Stimulated activated naive CD8-positive, alpha-beta T cell treated with anti-CD3 and anti-CD28 coated beads, Interleukin-15, amount 100 ng/mL, for 72 hours (primary cell): Measurements from ENCODE around the gene SMYD3.

Experiments used
- ATAC-seq: fragments of 150-1000 bp; cut with Tn5 transposase; 2 replicates; pipeline ENCODE4 v1.10.0; 2021; ENCODE audit warnings: mild to moderate bottlenecking, moderate library complexity
- DNase-seq, 2 donors: peaks; one replicate each; pipeline ENCODE4 v3.0.0; 2021 to 2022
- H3K27ac Mint-ChIP-seq, 2 donors: one replicate each; pipeline ENCODE4 v1.8.0; 2022; ENCODE audit warnings: mild to moderate bottlenecking in 2 of 2, mixed read lengths in 2 of 2, moderate library complexity in 2 of 2
- H3K27me3 Mint-ChIP-seq: one replicate; pipeline ENCODE4 v1.8.0; 2022; ENCODE audit warnings: mixed read lengths
- H3K4me1 Mint-ChIP-seq: one replicate; pipeline ENCODE4 v1.8.0; 2022; ENCODE audit warnings: mild to moderate bottlenecking, mixed read lengths
- H3K4me3 Mint-ChIP-seq, 2 donors: one replicate each; pipeline ENCODE4 v1.8.0; 2022; ENCODE audit warnings: mild to moderate bottlenecking in 2 of 2, mixed read lengths in 2 of 2, moderate library complexity in 1 of 2
- H3K9me3 Mint-ChIP-seq, 2 donors: one replicate each; pipeline ENCODE4 v1.8.0; 2022; ENCODE audit warnings: mixed read lengths in 2 of 2

Gene SMYD3

GRCh38 chr1:245937316-245938045 lies 569.6 kb downstream of the SMYD3 start:
- ATAC-seq (no peak), DNase-seq (no peak)
- Mint-ChIP-seq H3K27ac (peak overlapping the region in 1 of 2 donors; percentile 12), H3K27me3 (no peaks in the 10 kb centered on the region), H3K4me1 (peaks cover 14% of the 10 kb centered on the region), H3K9me3 (no peaks in the 10 kb centered on the region), H3K4me3 (no peak overlapping the region)

- Mint-ChIP-seq H3K27me3 (no peaks in the 10 kb centered on the region), H3K9me3 (no peaks in the 10 kb centered on the region), H3K4me3 (no peak overlapping the region), H3K4me1 (no peaks in the 10 kb centered on the region), H3K27ac (no peak overlapping the region)
- ATAC-seq (no peak), DNase-seq (no peak)
Observed at GRCh38 chr1:245934409-245934808, 572.7 kb downstream of the SMYD3 start.

- Mint-ChIP-seq H3K4me1 (no peaks in the 10 kb centered on the region), H3K27me3 (no peaks in the 10 kb centered on the region), H3K27ac (no peak overlapping the region), H3K4me3 (no peak overlapping the region), H3K9me3 (no peaks in the 10 kb centered on the region)
- ATAC-seq (no peak), DNase-seq (no peak)
Observed at GRCh38 chr1:245933431-245934045, 573.5 kb downstream of the SMYD3 start.

GRCh38 chr1:245932302-245932972 lies 574.6 kb downstream of the SMYD3 start:
- Mint-ChIP-seq H3K9me3 (no peaks in the 10 kb centered on the region), H3K27me3 (no peaks in the 10 kb centered on the region)

GRCh38 chr1:245931450-245931849 lies 575.6 kb downstream of the SMYD3 start:
- no peak for DNase-seq
- Mint-ChIP-seq H3K27ac (no peak overlapping the region), H3K4me1 (no peaks in the 10 kb centered on the region), H3K27me3 (no peaks in the 10 kb centered on the region), H3K9me3 (no peaks in the 10 kb centered on the region), H3K4me3 (no peak overlapping the region)
- no peak for ATAC-seq

More at GRCh38 chr1:245932302-245932972, 574.6 kb downstream of the SMYD3 start:
- Mint-ChIP-seq H3K4me3 (no peak overlapping the region), H3K27ac (no peak overlapping the region), H3K4me1 (no peaks in the 10 kb centered on the region)
- ATAC-seq (no peak), DNase-seq (no peak)

GRCh38 chr1:245929224-245929623 lies 577.9 kb downstream of the SMYD3 start:
- no peak for DNase-seq
- no peaks in the 10 kb centered on the region for H3K9me3 Mint-ChIP-seq
- ATAC-seq = no peak
- H3K4me3 Mint-ChIP-seq = no peak overlapping the region
- H3K27me3 Mint-ChIP-seq = no peaks in the 10 kb centered on the region
- no peaks in the 10 kb centered on the region for H3K4me1 Mint-ChIP-seq
- no peak overlapping the region for H3K27ac Mint-ChIP-seq

GRCh38 chr1:245926888-245927287 lies 580.2 kb downstream of the SMYD3 start:
- Mint-ChIP-seq H3K9me3 (peaks cover 0 to 4% of the 10 kb centered on the region in 2 donors), H3K27me3 (no peaks in the 10 kb centered on the region), H3K4me1 (no peaks in the 10 kb centered on the region), H3K27ac (no peak overlapping the region), H3K4me3 (no peak overlapping the region)
- DNase-seq (no peak), ATAC-seq (no peak)

- H3K9me3 Mint-ChIP-seq = peaks cover 0 to 4% of the 10 kb centered on the region in 2 donors
- no peak overlapping the region for H3K4me3 Mint-ChIP-seq
- H3K27ac Mint-ChIP-seq = no peak overlapping the region
- ATAC-seq = no peak
- no peaks in the 10 kb centered on the region for H3K27me3 Mint-ChIP-seq
- no peaks in the 10 kb centered on the region for H3K4me1 Mint-ChIP-seq
- no peak for DNase-seq
Observed at GRCh38 chr1:245923215-245923614, 583.9 kb downstream of the SMYD3 start.

- ATAC-seq = no peak
- no peak overlapping the region for H3K27ac Mint-ChIP-seq
- H3K4me1 Mint-ChIP-seq = no peaks in the 10 kb centered on the region
- H3K27me3 Mint-ChIP-seq = no peaks in the 10 kb centered on the region
- no peak for DNase-seq
- H3K4me3 Mint-ChIP-seq = no peak overlapping the region
- H3K9me3 Mint-ChIP-seq = peaks cover 0 to 4% of the 10 kb centered on the region in 2 donors
Observed at GRCh38 chr1:245921417-245921816, 585.7 kb downstream of the SMYD3 start.

- no peak overlapping the region for H3K4me3 Mint-ChIP-seq
- no peak for DNase-seq
- no peak for ATAC-seq
- no peak overlapping the region for H3K27ac Mint-ChIP-seq
- no peaks in the 10 kb centered on the region for H3K27me3 Mint-ChIP-seq
- peaks cover 0 to 5% of the 10 kb centered on the region in 2 donors for H3K9me3 Mint-ChIP-seq
- no peaks in the 10 kb centered on the region for H3K4me1 Mint-ChIP-seq
Observed at GRCh38 chr1:245917403-245917802, 589.7 kb downstream of the SMYD3 start.

GRCh38 chr1:245915841-245916240 lies 591.2 kb downstream of the SMYD3 start:
- no peaks in the 10 kb centered on the region for H3K4me1 Mint-ChIP-seq
- no peaks in the 10 kb centered on the region for H3K27me3 Mint-ChIP-seq
- peaks cover 0 to 8% of the 10 kb centered on the region in 2 donors for H3K9me3 Mint-ChIP-seq
- ATAC-seq = no peak
- H3K27ac Mint-ChIP-seq = no peak overlapping the region
- DNase-seq = no peak
- H3K4me3 Mint-ChIP-seq = no peak overlapping the region

- no peak overlapping the region for H3K4me3 Mint-ChIP-seq
- DNase-seq (no peak), ATAC-seq (no peak)
- no peaks in the 10 kb centered on the region for H3K27me3 Mint-ChIP-seq
- H3K27ac Mint-ChIP-seq = no peak overlapping the region
- H3K9me3 Mint-ChIP-seq = peaks cover 0 to 8% of the 10 kb centered on the region in 2 donors
- no peaks in the 10 kb centered on the region for H3K4me1 Mint-ChIP-seq
Observed at GRCh38 chr1:245915406-245915805, 591.7 kb downstream of the SMYD3 start.

- no peak overlapping the region for H3K4me3 Mint-ChIP-seq
- no peaks in the 10 kb centered on the region for H3K27me3 Mint-ChIP-seq
- peaks cover 4 to 7% of the 10 kb centered on the region in 2 donors for H3K9me3 Mint-ChIP-seq
- DNase-seq = no peak
- no peaks in the 10 kb centered on the region for H3K4me1 Mint-ChIP-seq
- H3K27ac Mint-ChIP-seq = no peak overlapping the region
- no peak for ATAC-seq
Observed at GRCh38 chr1:245908543-245908942, 598.5 kb downstream of the SMYD3 start.

- Mint-ChIP-seq H3K4me1 (no peaks in the 10 kb centered on the region), H3K4me3 (no peak overlapping the region), H3K27me3 (no peaks in the 10 kb centered on the region), H3K27ac (no peak overlapping the region), H3K9me3 (peaks cover 5 to 13% of the 10 kb centered on the region in 2 donors)
- DNase-seq = no peak
- no peak for ATAC-seq
Observed at GRCh38 chr1:245906207-245906606, 600.9 kb downstream of the SMYD3 start.

- no peak overlapping the region for H3K4me3 Mint-ChIP-seq
- DNase-seq = no peak
- no peaks in the 10 kb centered on the region for H3K4me1 Mint-ChIP-seq
- H3K27ac Mint-ChIP-seq = peak overlapping the region in 1 of 2 donors; percentile 71
- H3K27me3 Mint-ChIP-seq = no peaks in the 10 kb centered on the region
- peaks cover 5 to 22% of the 10 kb centered on the region in 2 donors for H3K9me3 Mint-ChIP-seq
- no peak for ATAC-seq
Observed at GRCh38 chr1:245903851-245904250, 603.2 kb downstream of the SMYD3 start.

- H3K27me3 Mint-ChIP-seq = no peaks in the 10 kb centered on the region
Observed at GRCh38 chr1:245901565-245901964, 605.5 kb downstream of the SMYD3 start.

More at GRCh38 chr1:245901565-245901964, 605.5 kb downstream of the SMYD3 start:
- Mint-ChIP-seq H3K4me3 (no peak overlapping the region), H3K9me3 (peaks cover 5 to 15% of the 10 kb centered on the region in 2 donors), H3K27ac (no peak overlapping the region), H3K4me1 (no peaks in the 10 kb centered on the region)
- no peak for DNase-seq
- no peak for ATAC-seq
